HT1080 (cell line): ENCODE measurements around the gene CX3CL1. TPM values are rescaled to one million over a fixed set of nuclear protein-coding genes. Genes with fewer than 3 reads are reported as not detected.
A peak's percentile ranks its signal among the peaks of the same experiment; 100 is the strongest.
"Not testable (repeated sequence)": the region's sequence is repeated elsewhere in the genome, so short reads cannot be mapped to it uniquely, and the experiment has no call there.

Experiments
- DNase-seq: peaks from one replicate; pipeline ENCODE4 v3.0.0-alpha.2; 2015; ENCODE audit warnings: low read depth
- total RNA-seq: library from RNA; depleted of rRNA; stranded (reverse); fragments of >200 nt; shearing (Covaris generic); gene quantifications from 2 replicates; pipeline ENCODE4 v1.2.3, GENCODE V29; 2014

CX3CL1 gene
- total RNA-seq, 1 experiment from 2014 or later, result 0.03 TPM

DNA sequence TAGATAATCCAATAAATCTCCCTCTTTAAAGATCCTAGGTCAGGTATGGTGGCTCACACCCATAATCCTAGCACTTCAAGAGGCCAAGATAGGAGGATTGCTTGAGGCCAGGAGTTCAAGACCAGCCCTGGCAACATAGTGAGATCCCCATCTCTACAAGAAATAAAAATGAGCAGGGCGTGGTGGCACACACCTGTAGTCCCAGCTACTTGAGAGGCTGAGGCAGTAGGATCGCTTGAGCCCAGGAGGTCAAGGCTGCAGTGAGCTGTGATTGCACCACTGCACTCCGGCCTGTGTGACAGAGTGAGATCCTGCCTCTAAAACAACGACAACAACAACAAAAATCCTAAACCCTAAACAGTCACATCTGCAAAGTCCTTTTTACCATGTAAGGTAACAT lies 15.7 kb upstream of the CX3CL1 start:
- DNase-seq, result no peak

DNA sequence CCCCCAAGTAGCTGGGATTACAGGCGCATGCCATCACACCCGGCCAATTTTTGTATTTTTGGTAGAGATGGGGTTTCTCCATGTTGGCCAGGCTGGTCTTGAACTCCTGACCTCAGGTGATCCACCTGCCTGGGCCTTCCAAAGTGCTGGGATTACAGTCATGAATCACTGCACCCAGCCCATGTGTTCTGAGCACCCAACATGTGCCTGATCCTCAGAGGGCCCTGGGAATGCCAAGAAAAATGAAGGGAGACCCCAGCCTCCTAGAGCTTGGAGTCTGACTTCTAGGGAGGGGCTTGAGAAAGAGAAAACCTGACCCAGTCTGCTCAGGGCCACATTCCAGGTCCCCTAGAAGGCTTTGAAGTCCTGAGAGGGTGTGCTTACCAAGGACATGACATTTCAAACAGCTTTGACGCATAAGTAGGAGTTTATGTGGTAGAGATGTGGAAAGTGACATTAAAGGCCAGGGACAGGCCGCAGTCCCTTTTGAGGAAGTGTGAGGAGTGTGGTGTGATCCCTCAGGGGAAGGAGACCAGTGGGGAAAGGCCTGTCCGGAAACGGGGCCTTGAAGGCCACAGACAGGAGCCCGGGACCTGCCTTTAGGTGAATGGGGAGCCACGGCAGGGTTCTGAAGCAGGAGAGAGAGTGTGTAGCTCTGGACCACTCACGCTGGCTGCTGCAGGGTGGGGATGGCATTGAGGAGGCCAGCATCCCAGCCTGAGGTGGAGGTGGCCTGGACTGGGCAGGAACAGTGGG lies 14.8 kb upstream of the CX3CL1 start:
- no peak for DNase-seq

DNA sequence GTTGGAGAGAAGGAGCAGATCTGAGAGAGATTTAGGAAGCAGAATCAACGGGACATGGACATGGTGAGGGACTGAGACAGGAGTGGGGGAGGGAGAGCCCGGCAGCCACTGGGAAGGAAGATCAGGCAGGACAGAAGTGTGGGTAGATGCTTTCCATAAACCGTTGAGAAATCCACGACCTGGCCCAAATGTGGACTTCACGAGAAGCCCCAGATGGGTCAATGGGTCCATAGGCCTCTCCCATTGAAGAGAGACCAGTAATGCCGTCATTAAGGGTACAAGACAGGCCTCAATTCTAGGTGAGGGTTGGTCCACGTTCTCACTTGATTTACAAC lies 14.2 kb upstream of the CX3CL1 start:
- no peak for DNase-seq

DNA sequence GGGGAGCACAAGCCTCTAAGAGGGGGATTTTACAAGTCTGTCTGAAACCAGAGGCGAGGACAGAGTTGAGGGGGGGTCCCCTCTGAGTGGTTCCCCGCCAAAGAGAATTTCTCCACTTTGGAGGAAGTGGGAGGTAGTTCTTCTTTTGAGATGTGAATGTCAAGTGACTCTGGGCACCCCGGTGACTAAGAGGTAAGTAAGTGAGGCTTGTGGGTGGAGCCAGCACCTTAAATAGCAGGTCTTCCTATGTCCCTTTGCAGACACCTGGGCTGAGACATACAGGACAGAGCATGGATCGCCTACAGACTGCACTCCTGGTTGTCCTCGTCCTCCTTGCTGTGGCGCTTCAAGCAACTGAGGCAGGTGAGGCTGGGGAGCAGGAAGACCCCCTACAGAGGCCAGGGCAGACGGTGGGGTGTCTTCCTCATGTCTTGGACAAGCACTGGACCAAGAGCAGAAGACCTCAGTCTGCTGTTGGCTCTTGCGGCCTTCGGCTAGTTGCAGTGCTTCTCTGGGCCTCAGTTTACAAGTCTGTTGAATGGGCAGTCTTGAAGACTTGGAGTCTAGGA lies 13.7 kb upstream of the CX3CL1 start, which contains the start of gene CCL22:
CCL22 (plus strand) TSS at position 257 of the 569 bp plus-strand sequence; CDS start at position 291, 34 bp downstream.
- DNase-seq, result no peak

DNA sequence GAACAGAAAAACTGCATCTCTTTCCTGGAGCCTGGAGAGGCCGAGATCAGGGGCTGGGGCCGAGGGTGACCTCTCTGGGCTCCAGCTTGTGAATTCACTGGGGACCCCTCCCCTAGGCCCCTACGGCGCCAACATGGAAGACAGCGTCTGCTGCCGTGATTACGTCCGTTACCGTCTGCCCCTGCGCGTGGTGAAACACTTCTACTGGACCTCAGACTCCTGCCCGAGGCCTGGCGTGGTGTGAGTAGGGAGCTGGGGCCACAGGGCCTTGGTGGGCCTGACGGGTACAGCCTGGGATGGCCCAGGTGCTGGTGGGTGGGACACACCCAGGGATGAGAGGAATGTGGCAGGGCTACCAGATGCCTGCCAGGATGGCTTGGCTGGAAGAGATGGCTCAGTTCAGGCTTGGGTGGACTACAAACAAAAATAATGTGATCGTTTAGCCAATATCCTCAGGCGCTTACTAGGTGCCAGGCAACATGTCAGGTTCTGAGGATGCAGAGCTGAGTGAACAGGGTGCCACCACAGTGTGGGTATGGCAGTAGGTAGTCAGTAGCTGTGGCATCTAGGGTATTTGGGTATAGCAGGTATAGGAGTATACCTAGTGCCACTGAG lies 11.9 kb upstream of the CX3CL1 start:
- no peak for DNase-seq

DNA sequence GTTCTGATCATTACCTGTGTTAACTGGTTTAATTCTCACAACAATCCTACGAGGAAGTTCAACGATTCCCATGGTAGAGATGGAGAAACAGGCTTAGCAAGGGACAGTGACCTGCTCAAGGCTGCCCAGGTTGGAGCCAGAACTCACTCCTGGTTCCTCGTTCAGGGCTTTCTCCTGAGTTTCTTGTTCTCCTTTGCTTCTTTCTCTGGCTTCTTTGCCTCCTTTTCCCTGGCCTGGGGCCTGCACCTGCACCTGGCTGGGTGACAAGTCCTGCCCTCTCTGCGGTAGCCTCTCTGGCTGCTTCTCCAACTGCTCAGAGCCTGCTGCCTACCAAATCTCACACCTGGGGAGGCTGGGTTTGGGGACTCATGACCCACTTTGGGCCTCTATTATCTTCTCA lies 10.9 kb upstream of the CX3CL1 start:
- DNase-seq, result no peak

DNA sequence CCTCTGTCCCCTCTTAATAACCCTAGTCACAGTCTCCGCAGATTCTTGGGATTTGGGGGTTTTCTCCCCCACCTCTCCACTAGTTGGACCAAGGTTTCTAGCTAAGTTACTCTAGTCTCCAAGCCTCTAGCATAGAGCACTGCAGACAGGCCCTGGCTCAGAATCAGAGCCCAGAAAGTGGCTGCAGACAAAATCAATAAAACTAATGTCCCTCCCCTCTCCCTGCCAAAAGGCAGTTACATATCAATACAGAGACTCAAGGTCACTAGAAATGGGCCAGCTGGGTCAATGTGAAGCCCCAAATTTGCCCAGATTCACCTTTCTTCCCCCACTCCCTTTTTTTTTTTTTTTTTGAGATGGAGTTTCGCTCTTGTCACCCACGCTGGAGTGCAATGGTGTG lies 8.1 kb upstream of the CX3CL1 start:
- no peak for DNase-seq

DNA sequence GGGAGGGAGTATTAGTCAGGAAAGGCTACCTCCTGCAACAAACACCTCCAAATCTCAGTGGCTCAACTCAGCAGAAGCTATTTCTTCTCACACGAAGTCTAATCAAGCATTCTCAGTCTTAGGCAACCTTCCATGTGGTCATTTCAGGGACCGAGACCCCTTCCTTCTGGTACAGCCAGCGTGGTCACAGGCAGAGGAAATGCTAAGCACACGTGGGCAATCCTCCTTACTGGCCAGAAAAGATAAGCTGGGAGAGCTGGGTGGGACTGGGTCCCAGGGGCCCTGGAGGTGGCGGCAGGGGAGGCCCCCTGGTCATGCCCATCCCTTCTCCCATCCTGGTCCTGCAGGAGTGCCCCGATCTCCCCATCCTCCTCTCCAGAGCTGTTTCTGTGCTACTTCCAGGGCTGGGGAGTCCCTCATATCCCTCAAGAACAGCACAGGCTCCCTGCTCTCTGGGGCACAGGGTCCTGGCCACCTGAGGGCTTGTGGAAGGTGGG lies 5.7 kb upstream of the CX3CL1 start:
- DNase-seq, result no peak

DNA sequence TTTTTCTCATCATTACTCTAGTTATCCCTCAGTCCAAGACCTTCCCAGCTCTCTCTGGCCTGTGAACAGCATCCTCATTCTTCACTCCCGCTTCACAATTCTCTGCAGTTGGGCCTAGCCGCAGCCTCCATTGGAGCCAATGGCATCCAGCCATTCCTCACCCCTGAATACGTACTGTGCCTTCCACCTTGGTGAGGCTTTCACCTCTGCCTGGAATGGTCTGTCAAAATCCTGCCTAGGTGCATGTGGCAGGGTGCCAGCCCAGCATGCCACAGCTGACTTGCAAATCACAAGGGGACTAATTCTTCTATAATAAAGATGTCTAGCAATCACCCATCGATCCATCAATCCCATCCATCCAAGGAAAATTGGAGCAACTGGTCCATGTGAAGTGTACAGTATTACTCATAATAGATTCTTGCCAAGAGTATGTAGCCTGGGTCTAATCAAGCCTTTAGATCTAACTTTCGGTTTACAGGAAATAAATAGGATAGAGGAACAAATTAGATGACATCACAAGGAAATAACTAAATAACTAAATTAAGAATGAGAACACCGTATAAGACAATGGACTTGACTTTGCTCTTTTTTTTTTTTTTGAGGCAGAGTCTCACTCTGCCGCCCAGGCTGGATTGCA lies 5.1 kb upstream of the CX3CL1 start:
- no peak for DNase-seq

DNA sequence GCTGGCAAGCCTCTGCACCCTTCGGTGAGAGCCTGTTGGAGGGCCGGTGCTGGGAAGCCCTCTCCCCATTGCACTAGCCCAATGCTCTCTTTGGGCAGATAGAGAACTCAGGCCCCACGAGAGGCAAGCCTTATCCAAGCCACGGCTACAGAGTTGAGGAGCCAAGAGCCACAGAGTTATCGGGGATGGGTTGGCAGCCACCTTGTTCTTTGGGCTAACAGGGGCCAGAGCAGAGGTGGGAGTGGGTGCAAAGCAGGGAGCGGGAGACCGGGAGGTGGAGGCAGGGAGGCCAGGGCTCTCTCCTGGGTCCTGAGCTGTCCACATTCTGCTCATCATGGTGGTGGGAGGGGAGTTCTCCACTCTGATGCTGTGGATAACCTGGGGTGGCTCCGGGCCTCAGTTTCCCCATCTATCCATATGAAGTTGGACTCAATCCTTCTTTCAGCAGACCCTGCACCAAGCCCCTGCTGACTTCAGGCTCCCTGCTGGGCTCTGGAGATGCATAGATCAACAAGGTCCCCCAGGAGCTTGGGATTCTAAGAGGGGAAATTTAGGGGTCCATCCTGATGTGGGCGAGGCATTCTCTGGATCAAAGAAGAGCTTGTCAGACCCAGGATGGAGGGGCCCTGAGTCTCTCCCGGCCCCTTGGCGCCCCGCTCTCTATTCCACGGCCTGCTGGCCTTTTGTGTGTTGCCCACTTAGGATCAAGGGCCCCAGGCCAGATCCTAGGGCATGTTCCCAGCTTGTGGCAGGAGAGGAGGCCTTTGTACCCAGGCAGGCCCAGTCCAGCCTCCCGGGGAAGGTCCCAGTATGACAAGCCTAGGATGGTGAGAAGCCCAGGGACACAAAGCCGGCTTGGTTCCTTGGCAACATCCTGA lies 557 bp upstream of the CX3CL1 start:
- no peak for DNase-seq

DNA sequence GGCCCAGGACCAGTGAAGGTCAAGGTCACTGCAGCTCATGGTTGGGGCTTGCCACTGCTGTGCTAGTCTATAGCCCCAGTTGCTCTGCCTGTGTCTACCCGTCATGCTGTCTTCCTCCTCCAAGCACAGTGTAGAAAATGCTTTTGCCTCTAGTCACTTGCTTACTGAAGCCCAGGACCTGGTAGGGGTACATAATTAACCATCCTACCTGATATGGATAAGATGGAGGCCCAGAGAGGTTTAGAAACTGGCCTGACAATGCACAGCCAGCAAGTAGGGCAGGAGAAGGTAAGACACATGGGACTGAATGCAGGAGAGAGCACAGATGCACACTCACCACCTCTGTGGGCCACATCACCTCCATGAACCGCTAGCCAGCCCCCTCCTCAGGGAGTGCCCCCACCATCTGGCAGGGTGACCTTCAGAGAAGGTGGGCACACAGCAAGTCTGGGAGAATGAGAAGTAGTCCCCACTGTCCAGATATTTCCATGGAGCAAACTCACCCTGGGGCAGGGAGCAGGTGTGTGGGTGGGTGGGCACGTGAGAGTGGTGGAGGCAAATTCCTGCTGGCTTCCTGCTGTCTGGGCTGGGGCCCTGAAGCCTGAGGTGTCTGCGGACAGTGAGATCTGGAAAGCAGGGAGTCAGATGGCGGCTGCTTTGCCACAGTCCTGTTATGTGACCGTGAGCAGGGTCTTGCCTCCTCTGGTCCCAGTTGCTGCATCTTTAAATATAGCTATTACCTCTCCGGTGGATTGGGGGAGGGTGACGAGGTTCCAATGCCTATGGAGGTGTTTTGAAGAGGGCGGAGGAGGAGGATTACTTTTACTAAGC lies 1.0 kb downstream of the CX3CL1 start:
- no peak for DNase-seq

DNA sequence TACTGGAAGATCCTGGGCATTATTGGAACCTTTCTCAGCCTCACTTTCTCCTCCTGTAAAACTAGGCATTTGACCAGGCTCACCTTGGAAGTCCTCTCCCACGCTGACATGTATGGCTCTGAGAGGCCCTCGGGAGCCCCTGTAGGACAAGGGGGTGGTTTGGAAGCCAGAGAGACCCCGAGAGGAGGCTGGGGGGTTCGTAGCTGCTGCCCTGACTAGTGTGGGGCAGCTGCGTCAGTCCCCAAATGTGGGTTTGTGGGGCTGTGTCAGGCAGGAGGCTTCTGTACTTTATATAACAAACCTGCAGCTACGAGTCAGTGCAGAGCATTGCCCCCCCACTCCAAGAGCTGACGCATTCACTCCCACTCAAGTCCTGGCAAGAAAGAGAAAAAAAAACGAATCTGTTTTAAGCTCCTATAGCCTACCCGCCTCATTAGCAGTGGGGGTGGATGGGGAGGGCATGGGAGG lies 1.8 kb downstream of the CX3CL1 start:
- DNase-seq, result peak; percentile 36

DNA sequence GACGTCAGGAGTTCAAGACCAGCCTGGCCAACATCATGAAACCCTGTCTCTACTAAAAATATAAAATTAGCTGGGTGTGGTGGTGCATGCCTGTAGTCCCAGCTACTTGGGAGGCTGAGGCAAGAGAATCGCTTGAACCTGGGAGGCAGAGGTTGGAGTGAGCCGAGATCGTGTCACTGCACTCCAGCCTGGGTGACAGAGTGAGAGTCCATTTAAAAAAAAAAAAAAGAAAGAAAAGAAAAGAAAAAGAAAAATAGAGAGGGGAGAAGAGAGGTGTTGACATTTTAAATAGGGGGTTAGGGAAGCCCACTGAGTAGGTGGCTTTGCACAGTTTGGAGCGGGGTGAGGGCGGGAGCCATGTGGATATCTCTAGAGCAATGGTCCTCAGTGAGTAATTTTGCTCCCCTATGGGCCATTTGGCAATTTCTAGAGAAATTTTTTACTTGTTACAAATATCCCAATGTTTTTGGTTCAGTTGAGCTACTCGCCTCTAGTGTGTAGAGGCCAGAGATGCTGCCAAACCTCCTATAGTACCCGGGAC lies 2.7 kb downstream of the CX3CL1 start:
- not testable (repeated sequence) for DNase-seq

DNA sequence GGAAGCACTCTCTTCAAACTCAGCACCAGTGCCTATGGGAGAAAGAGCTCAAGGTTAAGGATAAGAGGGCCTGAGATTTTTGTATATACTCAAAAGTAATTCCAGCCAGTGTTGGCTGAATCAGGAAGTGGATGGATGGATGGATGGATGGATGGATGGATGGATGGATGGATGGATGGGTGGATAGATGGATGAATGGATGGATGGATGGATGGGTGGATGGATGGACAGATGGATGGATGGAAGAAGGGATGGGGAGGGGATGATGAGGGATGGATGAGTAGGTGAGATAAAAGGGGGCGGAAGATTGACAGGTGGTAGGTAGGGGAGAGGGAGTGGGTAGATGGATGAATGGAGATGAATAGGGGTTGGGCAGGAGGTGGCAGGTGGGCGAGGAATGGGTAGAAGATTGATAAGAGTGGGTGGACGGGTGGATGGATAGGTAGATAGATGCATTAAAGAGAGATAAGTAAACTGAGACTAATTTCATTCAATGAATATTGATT lies 4.1 kb downstream of the CX3CL1 start:
- no peak for DNase-seq

DNA sequence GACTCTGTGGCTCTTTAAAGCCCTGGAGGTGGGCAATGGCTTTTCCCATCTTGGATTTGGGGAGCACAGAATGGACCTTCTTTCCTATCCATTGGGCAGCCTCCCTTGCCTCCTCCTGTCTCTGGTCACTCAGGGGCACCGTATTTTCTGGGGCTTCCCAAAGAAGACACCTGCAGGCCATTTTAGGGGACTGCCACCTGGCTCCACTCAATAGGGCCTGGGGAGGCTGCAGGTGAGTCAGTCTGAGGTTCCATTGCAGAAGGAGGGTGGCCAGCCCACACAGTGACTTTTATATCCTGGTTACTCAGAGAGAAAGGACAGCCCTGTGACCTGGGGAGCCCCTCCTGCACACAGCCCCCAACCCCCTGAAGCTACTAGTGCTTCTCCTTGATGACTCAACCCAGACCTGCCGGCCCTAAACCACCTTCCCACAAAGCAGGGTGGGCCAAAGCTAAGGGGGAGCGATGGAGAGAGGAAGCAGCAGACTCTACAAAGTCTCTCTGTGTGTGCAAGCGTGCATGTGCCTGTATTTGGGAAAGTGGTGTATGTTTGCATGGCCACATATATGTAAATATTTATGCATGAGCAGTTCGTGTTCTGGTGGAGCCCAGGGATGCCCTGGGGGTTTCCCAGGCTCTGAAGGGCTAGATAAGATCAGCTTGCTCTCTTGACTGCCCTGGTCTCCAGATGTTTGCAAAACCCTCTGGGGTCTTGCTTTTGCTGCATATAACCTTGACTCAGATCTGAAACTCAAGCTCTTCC lies 5.0 kb downstream of the CX3CL1 start:
- peak; percentile 64 for DNase-seq

DNA sequence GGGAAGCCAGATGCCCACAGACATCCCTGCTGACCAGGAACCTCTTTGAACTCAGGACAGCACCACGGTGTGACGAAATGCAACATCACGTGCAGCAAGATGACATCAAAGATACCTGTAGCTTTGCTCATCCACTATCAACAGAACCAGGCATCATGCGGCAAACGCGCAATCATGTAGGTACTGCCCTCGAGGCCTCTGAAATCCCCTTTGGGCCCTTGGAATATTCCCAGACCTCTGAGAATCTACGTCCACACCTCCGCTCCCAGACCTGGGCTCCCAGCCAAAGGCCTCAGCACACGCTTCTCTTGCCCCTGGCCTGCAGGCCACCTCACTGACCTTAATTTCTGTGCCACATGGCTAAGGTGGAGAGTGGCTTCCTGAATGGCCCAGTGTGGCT lies 7.3 kb downstream of the CX3CL1 start:
- DNase-seq, result no peak

DNA sequence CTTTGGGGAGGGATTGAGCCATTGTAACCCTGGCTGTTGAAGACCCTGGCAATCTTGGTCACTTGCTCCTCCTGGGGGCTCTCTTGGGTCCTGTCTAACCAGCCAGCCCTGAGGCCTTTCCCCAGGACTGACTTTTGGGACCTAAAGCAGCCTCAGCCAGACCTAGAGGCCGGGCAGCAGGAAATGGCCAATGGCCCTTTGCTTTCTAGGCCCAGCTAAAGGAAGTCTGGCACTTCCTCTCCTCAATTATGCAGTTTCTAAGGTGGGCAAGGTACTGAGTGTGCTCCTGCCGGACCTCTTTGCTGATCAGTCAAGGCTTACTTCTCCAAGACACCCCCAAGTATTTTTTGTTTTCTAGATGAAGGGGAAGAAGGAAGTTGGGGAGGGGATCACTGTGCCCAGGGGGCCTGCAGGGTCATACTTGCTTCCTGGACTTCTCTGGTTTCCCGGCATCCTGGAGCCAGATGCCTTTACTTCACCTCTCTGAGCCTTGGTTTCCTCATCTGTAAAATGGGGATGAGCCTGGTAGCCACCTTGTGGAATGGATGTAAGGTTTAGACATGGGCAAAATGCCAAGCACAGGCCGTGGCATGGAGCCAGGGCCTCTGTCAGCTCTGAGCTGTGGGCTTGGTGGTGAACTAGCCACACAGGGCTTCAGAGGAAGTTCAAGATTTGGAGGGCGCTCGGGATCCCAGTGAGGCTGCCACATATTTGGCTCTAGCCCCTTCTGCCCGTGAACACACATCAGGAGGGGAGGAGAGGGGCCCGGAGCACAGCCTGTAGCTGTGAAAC lies 8.6 kb downstream of the CX3CL1 start:
- DNase-seq, result peak; percentile 65
